PFSK-1 (cell line): ENCODE results near the gene ANTXR1.

Experiments
- FOXP2 ChIP-seq: optimal IDR thresholded peaks from 2 replicates; pipeline ENCODE3; 2011; ENCODE audit warnings: borderline replicate concordance, control low read depth, inconsistent platforms; ENCODE audit not compliant: insufficient read depth; ENCODE audit errors: extremely low read length, extremely low read depth
- POLR2AphosphoS5 ChIP-seq: IDR thresholded peaks from 2 replicates; pipeline ENCODE4 v1.6.1; 2012; ENCODE audit warnings: low read depth, mild to moderate bottlenecking, control low read depth, low read length, moderate library complexity
- REST ChIP-seq, 2 experiments: IDR thresholded peaks; 2 replicates each; pipeline versions ENCODE4 v1.6.1 to v1.8.0; 2011 to 2012; ENCODE audit warnings: low read depth in 2 of 2, low read length in 2 of 2, control low read depth in 1 of 2, inconsistent platforms in 1 of 2, mild to moderate bottlenecking in 1 of 2, moderate library complexity in 1 of 2; ENCODE audit not compliant: insufficient read depth in 1 of 2
- SIN3A ChIP-seq: IDR thresholded peaks from 2 replicates; pipeline ENCODE4 v1.6.1; 2012; ENCODE audit warnings: mild to moderate bottlenecking, low read length, moderate library complexity, borderline replicate concordance; ENCODE audit not compliant: insufficient read depth
- TAF1 ChIP-seq: IDR thresholded peaks from 2 replicates; pipeline ENCODE4 v1.6.1; 2012; ENCODE audit warnings: low read length, control low read depth, borderline replicate concordance; ENCODE audit not compliant: insufficient read depth

Gene ANTXR1

GRCh38 chr2:68992933-68993332 is 20.0 kb upstream of the ANTXR1 start:
- TF ChIP-seq FOXP2 (no peak), SIN3A (no peak), TAF1 (no peak), REST (IDR thresholded peaks at IDR 0.05; ENCODE audit: insufficient read depth in 1 of 2, low read depth in 2 of 2, low read length in 2 of 2) (no peak)

GRCh38 chr2:68993660-68994059 is 19.3 kb upstream of the ANTXR1 start:
- TF ChIP-seq FOXP2 (no peak), TAF1 (no peak), REST (IDR thresholded peaks at IDR 0.05; ENCODE audit: insufficient read depth in 1 of 2, low read depth in 2 of 2, low read length in 2 of 2) (no peak), POLR2AphosphoS5 (no peak), SIN3A (no peak)

- TF ChIP-seq REST (IDR thresholded peaks at IDR 0.05; ENCODE audit: insufficient read depth in 1 of 2, low read depth in 2 of 2, low read length in 2 of 2): no peak
- TF ChIP-seq POLR2AphosphoS5: no peak
- TF ChIP-seq FOXP2: no peak
- no peak for TF ChIP-seq SIN3A
- TF ChIP-seq TAF1: no peak
These were observed 18.1 kb upstream of the ANTXR1 start for GRCh38 chr2:68994864-68995263.

- TF ChIP-seq SIN3A: no peak
- TF ChIP-seq REST (IDR thresholded peaks at IDR 0.05; ENCODE audit: insufficient read depth in 1 of 2, low read depth in 2 of 2, low read length in 2 of 2): no peak
- TF ChIP-seq POLR2AphosphoS5: no peak
- TF ChIP-seq TAF1: no peak
- TF ChIP-seq FOXP2: no peak
These were observed 17.1 kb upstream of the ANTXR1 start for GRCh38 chr2:68995916-68996315.

GRCh38 chr2:68997401-68997800 is 15.6 kb upstream of the ANTXR1 start:
- no peak for TF ChIP-seq SIN3A
- no peak for TF ChIP-seq TAF1
- TF ChIP-seq REST (IDR thresholded peaks at IDR 0.05; ENCODE audit: insufficient read depth in 1 of 2, low read depth in 2 of 2, low read length in 2 of 2): no peak
- no peak for TF ChIP-seq POLR2AphosphoS5
- TF ChIP-seq FOXP2: no peak
